Inflammatory macrophage treated with lipopolysaccharide for 4 hours (primary cell): Measurements from ENCODE around the gene KLRF2.

Experiments used
- DNase-seq: peaks from one replicate; pipeline ENCODE4 v3.0.0-alpha.2; 2020

The KLRF2 gene

DNA sequence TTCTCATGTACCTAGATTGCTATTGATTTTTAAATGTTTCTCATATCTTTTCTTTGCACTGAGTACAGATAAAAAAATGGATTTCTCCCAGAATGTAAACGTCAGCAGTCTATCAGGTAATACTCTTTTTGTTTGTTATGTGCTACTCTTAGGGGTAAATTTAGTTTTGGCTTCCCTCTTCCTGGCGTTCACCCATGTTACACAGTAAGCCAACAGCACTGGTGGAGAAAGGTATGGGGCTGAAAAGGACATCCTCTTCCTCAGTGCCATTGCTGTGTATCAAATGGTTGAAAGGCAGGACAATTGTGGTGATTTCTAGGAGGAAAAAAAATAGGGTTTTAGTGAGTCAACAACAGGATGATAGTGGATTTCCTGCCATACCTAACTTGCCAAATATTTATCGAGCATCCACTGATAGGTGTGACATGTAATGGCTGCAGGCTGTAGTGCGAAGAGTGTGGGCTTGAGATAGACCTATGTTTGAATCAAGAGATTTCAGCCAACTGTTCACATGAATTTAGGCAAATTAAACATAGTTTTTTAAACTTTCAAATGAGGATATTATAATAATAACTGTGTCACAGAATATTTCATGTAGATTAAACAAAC lies 7.5 kb downstream of the KLRF2 start:
- DNase-seq, result no peak

DNA sequence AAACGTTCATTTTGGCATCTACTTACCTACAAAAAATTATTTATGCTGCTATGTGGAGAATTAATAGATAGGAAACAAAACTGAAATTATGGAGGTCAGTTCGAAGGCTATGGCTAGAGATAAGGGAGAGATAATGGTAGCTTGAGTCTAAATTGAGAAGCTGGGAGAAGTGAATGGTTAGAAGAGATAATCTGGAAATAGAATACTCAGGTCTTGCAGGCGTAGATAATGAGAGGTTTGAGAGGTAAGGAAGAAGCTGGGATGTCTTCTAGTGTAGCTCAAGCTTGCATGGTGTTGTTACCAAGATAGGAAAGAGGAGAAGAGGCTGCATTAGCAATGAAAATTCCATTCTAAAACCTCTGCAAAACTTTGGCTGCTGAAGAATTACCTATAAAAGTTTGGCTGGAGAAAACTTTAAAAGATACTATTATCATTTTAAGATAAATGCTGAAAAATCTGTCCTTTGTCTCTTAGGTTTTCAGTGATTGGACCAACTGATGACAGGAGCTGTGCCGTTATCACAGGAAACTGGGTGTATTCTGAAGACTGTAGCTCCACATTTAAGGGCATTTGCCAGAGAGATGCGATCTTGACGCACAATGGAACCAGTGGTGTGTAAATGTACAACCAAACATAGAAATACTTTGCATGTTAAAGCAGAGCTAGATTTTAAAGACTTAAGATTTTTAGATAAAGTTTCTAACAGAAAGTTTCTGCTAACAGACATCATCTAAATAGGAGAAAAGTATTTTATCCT lies 14.1 kb downstream of the KLRF2 start:
- DNase-seq, result no peak

DNA sequence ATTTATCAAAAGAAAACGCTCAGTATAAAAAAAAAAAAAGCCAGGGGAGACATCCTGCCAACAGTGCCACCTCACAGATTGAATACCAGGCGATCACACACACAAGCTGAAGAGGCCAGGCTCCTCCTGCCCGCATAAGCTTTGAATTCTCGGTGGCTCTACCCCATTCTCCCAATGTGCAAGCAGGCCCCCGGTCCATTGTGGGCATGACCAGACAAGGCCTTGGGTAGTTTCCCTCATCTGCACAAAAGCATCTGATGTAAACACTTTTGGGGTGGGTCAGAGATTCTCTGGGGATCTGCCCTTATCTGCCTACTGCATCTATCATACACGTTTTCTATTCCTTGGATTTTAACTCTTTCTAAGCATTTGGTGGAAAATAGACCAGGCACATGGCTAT lies 16.2 kb downstream of the KLRF2 start:
- no peak for DNase-seq

DNA sequence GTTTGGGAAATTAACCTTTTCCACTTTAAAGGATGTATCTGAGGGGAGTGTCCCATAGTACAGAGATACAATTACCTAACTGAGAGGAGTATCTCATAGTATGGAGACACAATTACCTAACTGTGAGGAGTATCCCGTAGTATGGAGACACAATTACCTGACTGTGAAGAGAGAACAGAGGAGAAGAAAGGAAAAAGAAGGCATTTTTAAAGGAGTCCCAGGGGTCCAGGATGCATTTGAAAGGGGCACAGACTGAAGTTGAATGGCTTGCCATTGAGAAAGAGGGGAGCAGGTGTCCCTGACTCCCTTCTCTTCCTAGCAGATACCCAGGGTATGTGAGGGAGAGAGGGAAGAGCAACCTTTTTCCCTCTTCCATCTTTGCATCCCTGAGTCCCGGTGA lies 17.9 kb downstream of the KLRF2 start:
- DNase-seq, result no peak

DNA sequence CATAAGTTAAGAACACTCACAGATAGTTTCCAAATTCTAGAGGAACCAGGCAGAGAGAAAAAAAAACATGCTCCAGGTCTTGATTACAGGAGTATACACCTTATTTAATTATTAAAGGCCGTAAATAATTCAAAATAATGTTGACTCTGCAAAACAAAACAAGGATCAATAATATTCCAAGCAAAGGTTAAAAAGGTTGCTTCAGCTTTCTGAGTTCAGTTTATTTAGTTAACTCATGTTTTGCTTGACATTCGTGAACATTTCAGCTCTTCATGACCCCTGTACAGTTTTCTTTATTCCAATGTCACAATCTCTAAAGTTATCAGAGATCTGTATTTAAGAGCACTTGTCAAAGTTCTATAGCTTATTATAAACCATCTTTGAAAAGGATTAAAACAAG lies 19.6 kb downstream of the KLRF2 start:
- DNase-seq, result no peak

DNA sequence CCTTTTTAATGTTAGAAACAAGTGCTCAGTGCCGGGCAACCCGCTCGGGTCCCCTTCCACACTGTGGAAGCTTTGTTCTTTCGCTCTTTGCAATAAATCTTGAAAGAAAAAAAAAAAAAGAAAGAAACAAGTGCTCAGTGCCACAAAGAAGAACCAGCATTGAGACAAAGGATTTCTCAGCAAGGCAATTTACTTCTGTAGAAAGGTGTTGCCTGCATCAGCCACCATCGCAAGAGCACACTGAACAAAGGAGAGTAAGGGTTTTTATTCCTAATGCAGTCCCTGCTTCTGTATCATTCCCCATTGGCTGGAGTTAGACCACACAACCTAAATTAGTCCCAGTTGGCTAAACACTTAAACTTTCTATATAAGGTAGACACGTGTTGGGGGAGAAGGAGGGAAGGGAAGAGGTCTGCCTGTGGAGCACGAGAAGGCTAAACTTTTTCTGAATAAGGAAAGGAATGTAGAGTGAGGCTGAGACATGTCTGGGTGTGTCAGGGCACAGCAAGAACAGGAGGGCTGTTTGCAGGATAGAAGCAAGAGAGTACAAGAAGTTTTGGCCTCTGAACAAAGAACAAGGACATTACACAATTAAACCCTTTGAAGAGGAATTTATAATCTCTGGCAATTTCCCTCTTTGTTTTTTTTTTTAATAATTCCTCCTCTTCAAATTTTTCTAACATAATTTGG lies 21.4 kb downstream of the KLRF2 start:
- DNase-seq, result no peak

DNA sequence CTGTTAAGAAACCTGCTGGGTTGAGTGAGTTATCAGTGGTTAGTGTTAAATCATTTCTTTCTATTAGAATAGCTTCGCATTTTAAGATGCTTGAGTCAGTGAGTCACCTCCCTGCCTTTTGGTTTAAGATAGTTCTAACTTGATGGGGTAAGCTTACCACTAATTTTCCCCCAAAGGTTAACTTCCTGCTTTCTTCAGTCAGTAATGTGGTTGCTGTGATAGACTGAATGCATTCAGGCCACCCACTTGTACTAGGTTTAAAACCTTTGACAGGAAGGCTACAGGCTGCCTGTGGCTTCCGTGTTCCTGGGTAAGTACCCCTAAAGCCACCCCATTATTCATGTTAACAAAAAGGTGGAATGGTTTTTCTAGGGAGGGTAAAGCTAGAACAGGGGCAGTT lies 25.6 kb downstream of the KLRF2 start:
- DNase-seq, result peak; percentile 38

DNA sequence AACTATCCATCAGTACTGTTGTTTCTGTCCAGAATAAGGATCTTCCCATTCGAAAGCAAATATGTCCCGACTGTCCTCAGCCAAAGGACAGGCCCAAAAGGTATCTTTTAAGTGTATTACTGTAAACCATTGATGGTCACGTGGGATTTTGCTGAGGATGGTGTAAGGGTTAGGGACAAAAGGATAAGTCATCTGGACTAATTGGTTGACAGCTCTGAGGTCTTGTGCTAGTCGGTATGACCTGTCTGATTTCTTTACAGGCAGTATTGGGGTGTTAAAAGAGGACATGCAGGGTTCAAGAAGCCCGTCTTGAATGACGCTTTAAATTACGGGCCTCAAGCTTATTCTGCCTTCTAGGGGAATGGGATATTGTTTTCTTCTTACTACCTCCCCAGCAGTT lies 26.5 kb downstream of the KLRF2 start:
- no peak for DNase-seq

DNA sequence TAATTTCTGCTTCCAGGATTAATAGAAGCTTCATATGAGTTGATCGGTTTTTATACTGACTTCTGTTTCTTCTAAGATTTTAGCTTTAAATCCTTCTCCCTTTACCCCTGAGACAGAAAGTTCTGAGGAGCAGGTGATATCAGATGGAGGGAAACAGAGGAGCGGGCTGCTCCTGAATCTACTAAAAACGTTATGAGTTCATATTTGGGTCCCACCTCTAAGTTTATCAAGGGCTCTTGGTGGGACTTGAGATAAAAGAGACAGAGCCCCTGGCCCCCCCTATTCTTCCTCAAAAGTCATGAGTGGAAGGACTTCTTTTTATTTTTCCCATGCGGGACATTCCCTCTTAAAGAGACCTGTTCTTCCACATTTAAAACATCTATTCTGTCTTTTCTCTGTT lies 27.1 kb downstream of the KLRF2 start:
- no peak for DNase-seq

DNA sequence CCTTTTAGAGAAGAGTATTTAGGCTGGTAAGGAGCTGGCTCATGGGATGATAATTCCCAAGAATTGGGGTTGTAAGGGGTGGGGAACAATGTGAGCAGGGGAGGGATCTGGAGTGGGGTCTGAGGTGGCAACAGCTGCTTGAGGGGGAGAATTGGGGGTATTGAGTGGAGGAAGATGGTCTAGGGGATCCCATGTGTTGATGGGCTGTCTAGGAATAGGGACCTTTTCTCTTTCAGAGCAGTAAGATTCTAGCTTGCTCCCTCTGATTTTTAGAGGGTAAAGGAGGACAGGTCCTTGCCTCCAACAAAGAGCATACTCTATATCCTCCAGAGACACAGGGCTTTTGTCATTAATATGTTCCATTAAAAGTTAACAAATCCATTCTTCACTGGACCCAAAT lies 28.4 kb downstream of the KLRF2 start:
- DNase-seq, result no peak

DNA sequence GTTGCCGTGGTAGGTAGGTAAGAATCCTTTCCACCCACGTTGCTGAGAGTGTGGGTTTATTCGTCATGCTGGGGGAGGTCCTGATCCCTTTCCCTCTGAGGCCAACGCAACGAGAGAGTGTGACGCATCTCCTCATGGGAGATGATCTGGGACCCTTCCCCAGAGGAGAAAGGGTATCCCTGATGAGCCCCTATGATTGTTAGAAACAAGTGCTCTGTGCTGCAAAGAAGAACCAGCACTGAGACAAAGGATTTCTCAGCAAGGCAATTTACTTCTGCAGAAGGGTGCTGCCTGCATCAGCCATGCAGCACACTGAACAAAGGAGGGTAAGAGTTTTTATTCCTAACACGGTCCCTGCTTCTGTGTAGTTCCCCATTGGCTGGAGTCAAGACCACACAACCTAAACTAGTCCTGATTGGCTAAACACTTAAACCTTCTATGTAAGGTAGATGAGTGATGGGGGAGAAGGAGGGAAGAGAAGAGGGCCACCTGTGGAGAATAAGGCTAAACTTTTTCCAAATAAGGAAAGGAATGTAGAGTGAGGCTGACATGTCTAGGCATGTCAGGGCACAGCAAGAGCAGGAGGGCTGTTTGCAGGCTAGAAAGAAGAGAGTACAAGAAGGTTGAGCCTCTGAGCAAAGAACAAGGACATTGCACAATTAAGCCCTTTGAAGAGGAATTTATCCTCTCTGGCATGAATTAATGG lies 29.6 kb downstream of the KLRF2 start:
- DNase-seq, result no peak

DNA sequence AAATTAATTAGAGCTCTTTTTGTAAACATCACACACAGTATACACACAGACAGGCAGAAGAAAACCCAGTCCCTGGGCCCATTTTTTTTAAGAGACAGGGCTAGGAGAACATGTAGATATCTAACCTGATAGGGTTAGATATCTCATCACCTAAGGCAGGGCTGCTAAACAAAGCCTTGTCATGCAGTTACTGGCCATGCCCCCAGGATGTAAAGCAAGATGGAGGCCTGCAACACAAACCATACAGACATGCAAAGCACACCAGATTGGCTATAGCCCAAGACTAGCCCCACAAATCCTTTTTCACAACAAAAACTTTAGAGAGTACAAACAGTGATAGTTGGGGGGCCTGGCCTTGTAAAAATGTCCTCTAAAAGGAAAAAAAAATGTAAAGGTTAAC lies 30.4 kb downstream of the KLRF2 start:
- no peak for DNase-seq

DNA sequence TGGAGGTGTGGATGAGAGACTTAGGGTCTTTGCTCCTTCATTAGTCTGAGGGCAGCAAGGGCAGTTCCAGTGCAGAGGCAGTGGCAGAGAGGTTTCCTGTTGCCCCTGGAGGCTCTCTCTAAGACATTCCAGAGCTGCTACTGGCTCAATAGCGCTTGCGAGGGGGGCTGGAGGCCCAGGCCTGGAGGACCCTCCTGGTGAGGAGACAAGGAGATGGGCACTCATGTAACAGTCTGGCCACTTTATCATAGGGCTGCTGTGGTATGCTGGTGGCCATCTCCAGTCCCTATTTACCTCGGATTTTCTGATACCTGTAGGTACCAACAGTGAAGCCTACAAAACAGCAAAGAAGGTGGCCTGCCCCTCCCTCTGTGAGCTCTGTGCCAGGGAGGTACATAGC lies 38.2 kb downstream of the KLRF2 start:
- no peak for DNase-seq

DNA sequence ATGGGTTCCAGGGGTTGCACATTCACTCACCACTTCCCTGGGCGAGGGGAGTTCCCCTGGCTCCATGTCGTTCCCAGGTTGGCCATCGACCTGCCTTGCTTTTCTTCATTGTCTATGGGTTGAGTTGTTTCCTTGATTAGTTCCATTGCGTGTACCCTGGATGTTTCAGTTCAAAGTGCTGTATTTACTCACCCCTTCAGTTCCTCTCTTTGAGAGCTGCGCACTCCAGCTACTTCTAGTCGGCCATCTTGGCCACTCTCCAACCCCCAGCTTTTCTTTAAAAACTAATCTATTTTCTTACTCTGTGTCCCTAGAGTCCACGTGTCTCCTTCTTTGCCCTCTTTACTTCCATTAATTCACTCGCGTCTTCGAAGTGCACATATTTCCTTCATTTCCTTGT lies 39.2 kb downstream of the KLRF2 start:
- no peak for DNase-seq

DNA sequence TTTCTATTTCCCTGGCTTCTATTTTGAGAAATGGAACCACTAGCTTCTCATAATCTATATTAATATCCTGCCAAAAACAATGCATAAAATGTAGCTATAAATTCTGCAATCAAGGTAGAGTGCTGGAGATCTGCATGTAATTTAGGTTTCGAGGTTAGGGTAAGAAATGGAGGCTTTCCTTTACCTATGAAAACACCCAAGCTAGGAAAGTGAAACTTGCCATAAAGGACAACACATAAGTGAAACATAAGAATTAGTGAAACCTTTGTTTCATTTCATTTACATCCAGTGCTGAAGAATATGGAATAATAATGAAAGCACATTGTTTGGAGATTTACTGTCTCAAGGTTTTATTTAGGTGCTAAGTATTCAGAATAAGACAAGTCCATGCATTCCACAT lies 41.1 kb downstream of the KLRF2 start:
- no peak for DNase-seq

DNA sequence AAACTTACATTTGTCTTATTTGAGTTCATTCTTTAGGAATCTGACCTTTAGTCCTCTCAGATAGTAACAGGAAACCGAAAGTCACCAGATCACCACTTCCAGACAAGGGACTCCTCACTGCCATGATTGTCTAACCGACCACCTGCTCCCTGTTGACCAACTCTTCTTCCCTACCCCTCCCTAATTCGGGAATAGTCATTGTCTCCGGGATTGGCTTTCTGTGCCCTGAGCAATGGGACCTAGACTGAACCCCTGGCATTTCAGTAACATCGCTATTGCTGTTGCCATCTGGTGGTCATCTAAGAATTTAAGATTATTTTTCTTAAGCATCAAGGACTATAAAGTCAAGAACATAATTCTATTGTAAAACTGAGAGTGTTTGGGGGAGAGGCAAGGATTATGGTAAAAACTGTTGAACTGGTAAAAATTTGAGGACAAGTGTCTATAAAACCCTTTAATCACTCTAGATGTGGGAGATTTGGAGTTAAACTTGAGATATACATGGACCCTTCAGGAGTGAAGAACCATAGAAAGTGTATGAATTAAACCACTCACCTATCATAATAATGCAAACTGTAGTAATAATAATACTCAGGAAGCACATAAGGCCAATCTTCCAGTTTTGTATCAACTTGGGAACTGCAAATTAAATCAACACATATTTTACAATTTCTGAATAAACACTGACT lies 44.6 kb downstream of the KLRF2 start:
- peak; percentile 56 for DNase-seq

DNA sequence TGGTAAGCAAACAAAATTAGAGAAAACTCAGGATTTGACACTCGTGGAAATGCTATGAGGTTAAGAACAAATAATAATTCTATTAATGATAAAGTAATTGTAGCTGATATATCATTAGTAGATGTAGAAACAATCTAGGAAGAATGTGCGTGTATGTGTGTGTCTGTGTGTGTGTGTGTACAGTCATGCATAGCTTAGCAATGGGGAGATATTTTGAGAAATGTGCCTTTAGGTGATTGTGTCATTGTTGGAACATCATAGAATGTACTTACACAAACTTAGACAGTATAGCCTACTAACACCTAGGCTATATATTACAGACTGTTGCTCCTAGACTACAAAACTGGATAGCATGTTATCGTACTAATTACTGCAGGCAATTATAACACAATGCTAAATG lies 45.6 kb downstream of the KLRF2 start:
- DNase-seq, result no peak

DNA sequence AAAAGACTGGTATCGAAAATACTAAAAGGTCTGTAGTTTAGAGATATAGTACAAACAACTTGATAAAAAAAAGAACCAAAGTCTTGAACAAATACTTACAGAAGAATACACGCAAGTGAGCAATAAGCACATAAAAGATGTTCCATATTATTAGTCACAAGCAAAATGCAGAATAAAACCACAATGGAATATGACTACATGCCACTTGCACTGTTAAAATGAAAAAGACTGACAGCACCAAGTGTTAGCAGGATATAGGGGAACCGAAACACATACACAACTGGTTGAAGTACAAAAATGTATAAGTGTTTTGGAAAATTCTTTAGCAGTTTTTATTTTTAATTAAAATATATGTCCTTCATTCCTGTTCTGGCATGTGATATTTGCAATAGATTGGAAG lies 47.3 kb downstream of the KLRF2 start:
- DNase-seq, result peak; percentile 47

DNA sequence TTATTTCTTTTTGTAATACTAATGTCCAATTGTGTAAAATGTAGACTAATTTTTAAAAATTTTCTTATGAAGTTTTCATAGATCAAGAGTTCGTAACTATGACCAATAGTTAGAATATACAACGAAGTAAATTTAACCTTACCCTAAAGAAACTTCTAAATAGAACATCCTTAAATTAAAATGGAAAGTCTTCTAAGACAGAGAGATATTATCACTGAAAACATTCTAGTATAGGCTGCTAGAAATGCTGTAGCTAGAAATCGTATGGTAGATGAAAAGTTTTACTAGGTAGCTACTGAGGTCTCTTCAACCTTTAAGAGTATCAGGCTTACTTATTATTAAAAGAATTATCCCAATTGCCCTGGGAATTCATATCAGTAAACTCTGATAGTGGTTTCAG lies 50.0 kb downstream of the KLRF2 start:
- DNase-seq, result no peak

DNA sequence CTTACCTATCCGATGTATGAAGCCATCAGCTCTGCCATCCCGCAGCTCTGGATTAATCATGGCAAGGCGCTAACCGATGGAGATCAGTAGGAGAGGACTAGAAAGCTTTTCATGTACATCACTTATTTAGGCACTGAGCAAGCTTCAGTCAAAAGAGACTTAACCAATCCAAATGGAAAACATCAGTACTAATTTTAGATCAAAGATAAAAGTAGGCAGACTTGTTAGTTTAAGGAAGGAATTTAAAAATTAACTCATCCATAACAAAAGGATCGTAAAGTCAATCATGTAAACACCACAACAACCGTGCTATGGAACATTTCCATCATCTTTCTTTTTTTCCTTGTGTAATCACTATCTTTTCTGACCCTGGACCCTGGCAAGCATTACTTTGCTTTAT lies 51.0 kb downstream of the KLRF2 start, which contains the start of gene CLEC2A:
CLEC2A (minus strand) TSS at position 101 of the 400 bp plus-strand sequence; CDS start at position 60, 41 bp downstream.
- no peak for DNase-seq

DNA sequence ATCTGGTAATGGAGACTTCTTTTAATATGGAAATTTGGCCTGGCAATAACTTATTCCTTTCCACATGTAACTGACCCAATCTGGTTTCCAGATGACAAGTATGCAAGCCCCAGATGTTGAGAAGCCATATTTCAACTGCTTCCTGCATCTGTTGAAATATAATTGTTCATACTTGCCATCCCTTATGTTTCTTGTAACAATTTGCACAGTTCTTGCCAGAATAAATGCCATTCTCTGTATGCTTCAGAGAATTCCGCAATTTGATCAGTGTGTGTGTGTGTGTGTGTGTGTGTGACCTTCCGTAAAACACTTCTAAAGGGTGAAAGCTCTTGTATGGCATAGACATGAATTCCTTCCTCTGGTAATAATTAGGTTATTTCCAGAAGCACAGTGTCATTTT lies 52.7 kb downstream of the KLRF2 start:
- no peak for DNase-seq

DNA sequence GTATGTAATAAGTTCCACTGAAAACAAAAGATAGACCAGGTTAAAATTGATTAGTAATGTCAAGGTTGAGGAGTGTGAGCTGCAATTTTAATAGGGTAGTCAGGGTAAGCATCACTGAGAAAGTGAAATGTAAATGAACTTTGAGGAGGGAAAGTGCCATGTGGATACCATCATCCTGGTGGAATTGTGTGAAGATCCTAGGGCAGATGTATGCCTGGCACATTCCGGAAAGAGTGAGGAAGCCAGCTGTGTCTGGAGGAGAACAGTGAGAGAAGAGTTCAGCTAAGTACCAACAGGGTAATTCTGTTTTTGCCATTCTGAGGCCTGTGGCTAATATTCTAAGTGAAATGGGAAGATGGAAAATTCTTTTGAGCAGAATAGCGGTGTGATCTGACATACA lies 53.7 kb downstream of the KLRF2 start:
- DNase-seq, result no peak

DNA sequence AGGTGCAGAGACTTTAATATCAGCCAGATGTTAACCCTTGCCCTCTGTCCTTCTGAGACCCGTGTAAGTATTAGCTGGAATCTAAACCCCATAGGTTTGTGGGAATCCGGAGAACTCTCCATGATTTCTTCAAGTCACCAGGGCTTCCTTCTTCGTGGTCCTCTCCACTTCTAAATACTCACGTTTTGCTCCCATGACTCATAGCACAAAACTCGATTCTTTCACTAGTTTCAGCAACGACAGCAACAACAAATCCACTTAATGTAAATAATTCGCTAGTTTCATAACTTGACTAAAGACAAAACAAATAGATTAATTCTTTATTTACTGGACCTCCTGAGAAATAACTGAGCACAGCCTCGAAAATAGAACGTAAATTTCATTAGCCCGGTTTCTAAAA lies 55.3 kb downstream of the KLRF2 start:
- DNase-seq, result no peak
